ENCODE results near the gene VPS54. TPM values are rescaled to one million over a fixed set of nuclear protein-coding genes. Genes with fewer than 3 reads are reported as not detected.

VPS54 gene
- total RNA-seq, 1 experiment from 2014 or later = 35.9 TPM

- DNase-seq (ENCODE audit: low spot score) = no peak
- in situ Hi-C loops (cut with HindIII; ENCODE audit: low sequenced_read_pairs) = no loop called here
These were observed 139.3 kb downstream of the VPS54 start for GRCh38 chr2:63879876-63880433.

- in situ Hi-C loops (cut with HindIII; ENCODE audit: low sequenced_read_pairs) = no loop called here
- DNase-seq (ENCODE audit: low spot score) = no peak
These were observed 140.7 kb downstream of the VPS54 start for GRCh38 chr2:63878486-63878885.

GRCh38 chr2:63876311-63876710 is 142.9 kb downstream of the VPS54 start:
- DNase-seq (ENCODE audit: low spot score) = no peak
- in situ Hi-C loops (cut with HindIII; ENCODE audit: low sequenced_read_pairs) = no loop called here

GRCh38 chr2:63875559-63876245 is 143.5 kb downstream of the VPS54 start:
- in situ Hi-C loops (cut with HindIII; ENCODE audit: low sequenced_read_pairs) = no loop called here
- DNase-seq (ENCODE audit: low spot score) = no peak

GRCh38 chr2:63875131-63875527 is 144.1 kb downstream of the VPS54 start:
- DNase-seq (ENCODE audit: low spot score) = peak; percentile 19
- in situ Hi-C loops (cut with HindIII; ENCODE audit: low sequenced_read_pairs) = no loop called here

- in situ Hi-C loops (cut with HindIII; ENCODE audit: low sequenced_read_pairs) = no loop called here
- no peak for DNase-seq (ENCODE audit: low spot score)
These were observed 144.8 kb downstream of the VPS54 start for GRCh38 chr2:63874204-63875130.

GRCh38 chr2:63872571-63873328 is 146.5 kb downstream of the VPS54 start:
- in situ Hi-C loops (cut with HindIII; ENCODE audit: low sequenced_read_pairs) = no loop called here
- no peak for DNase-seq (ENCODE audit: low spot score)

GRCh38 chr2:63871864-63872263 is 147.4 kb downstream of the VPS54 start:
- in situ Hi-C loops (cut with HindIII; ENCODE audit: low sequenced_read_pairs) = no loop called here
- DNase-seq (ENCODE audit: low spot score) = no peak

GRCh38 chr2:63870679-63871078 is 148.5 kb downstream of the VPS54 start:
- DNase-seq (ENCODE audit: low spot score) = no peak
- in situ Hi-C loops (cut with HindIII; ENCODE audit: low sequenced_read_pairs) = no loop called here

GRCh38 chr2:63866009-63866709 is 153.1 kb downstream of the VPS54 start:
- in situ Hi-C loops (cut with HindIII; ENCODE audit: low sequenced_read_pairs) = no loop called here
- DNase-seq (ENCODE audit: low spot score) = no peak

- in situ Hi-C loops (cut with HindIII; ENCODE audit: low sequenced_read_pairs) = no loop called here
- no peak for DNase-seq (ENCODE audit: low spot score)
These were observed 153.9 kb downstream of the VPS54 start for GRCh38 chr2:63865159-63865799.

GRCh38 chr2:63863707-63864106 is 155.5 kb downstream of the VPS54 start:
- in situ Hi-C loops (cut with HindIII; ENCODE audit: low sequenced_read_pairs) = no loop called here
- no peak for DNase-seq (ENCODE audit: low spot score)

- in situ Hi-C loops (cut with HindIII; ENCODE audit: low sequenced_read_pairs) = no loop called here
- DNase-seq (ENCODE audit: low spot score) = no peak
These were observed 156.4 kb downstream of the VPS54 start for GRCh38 chr2:63862806-63863205.

GRCh38 chr2:63861220-63861822 is 157.9 kb downstream of the VPS54 start:
- peak; percentile 29 for DNase-seq (ENCODE audit: low spot score)
- in situ Hi-C loops (cut with HindIII; ENCODE audit: low sequenced_read_pairs) = no loop called here

GRCh38 chr2:63858291-63858690 is 160.9 kb downstream of the VPS54 start:
- in situ Hi-C loops (cut with HindIII; ENCODE audit: low sequenced_read_pairs) = no loop called here
- DNase-seq (ENCODE audit: low spot score) = no peak

- no peak for DNase-seq (ENCODE audit: low spot score)
- in situ Hi-C loops (cut with HindIII; ENCODE audit: low sequenced_read_pairs) = no loop called here
These were observed 163.0 kb downstream of the VPS54 start for GRCh38 chr2:63856303-63856603.

GRCh38 chr2:63855418-63856302 is 163.6 kb downstream of the VPS54 start:
- in situ Hi-C loops (cut with HindIII; ENCODE audit: low sequenced_read_pairs) = no loop called here
- DNase-seq (ENCODE audit: low spot score) = peak; percentile 34
